Cardiac ventricle fibroblast (primary cell): Measurements from ENCODE around the gene MYL1. TPM values are rescaled to one million over a fixed set of nuclear protein-coding genes. Genes with fewer than 3 reads are reported as not detected.

Experiments
- total RNA-seq: library from RNA; depleted of rRNA; stranded (reverse); fragments of >200 nt; gene quantifications from 2 replicates; pipeline ENCODE4 v1.2.3, GENCODE V29; 2015

Gene MYL1
- total RNA-seq = not detected in 2 replicates

GRCh38 chr2:210315015-210315788, at the start of gene MYL1:
TSS of gene MYL1 (minus strand) at chr2:210315174. CDS start at chr2:210315042, 132 bp downstream.

Other genes with a start within 250 kb of the MYL1 start
- gene KANSL1L, start 143.8 kb downstream of the MYL1 start, total RNA-seq = 12.7 and 17.5 TPM in 2 replicates
- not detected in 2 replicates for gene ACADL, start 89.7 kb downstream of the MYL1 start, total RNA-seq
- 20.7 and 28.6 TPM in 2 replicates for gene LANCL1, start 161.6 kb upstream of the MYL1 start, total RNA-seq
- gene CPS1, start 241.4 kb upstream of the MYL1 start, total RNA-seq = 9.1 and 10.2 TPM in 2 replicates